GM23338 (cell line): Measurements from ENCODE around the gene ADGRD2. TPM values are rescaled to one million over a fixed set of nuclear protein-coding genes. Genes with fewer than 3 reads are reported as not detected.

ENCODE experiments used
- ATAC-seq: fragments of 200-7000 bp; cut with Tn5 transposase; 3 replicates; pipeline ENCODE4 v1.9.1; 2020
- DNase-seq: peaks from one replicate; pipeline ENCODE4 v3.0.0-alpha.2; 2015; ENCODE audit warnings: low spot score
- H2AFZ ChIP-seq: fragments of 200-600 bp; sonication (generic); 2 replicates; pipeline ENCODE4 v1.8.0; 2016; ENCODE audit warnings: antibody characterized with exemption, mild to moderate bottlenecking, moderate library complexity
- H3F3A ChIP-seq: fragments of 200-600 bp; sonication (generic); replicated peaks from 2 replicates; pipeline ENCODE4 v1.8.0; 2017; ENCODE audit warnings: antibody characterized with exemption, mixed run types, low read depth
- H3K27ac ChIP-seq: fragments of 200-600 bp; sonication (generic); 2 replicates; pipeline ENCODE4 v1.6.1; 2016; ENCODE audit warnings: low read depth
- H3K27me3 ChIP-seq: fragments of 200-600 bp; sonication (generic); 2 replicates; pipeline ENCODE4 v1.8.0; 2016; ENCODE audit warnings: mild to moderate bottlenecking, mixed run types, moderate library complexity; ENCODE audit not compliant: insufficient read depth
- H3K36me3 ChIP-seq: fragments of 200-600 bp; sonication (generic); 2 replicates; pipeline ENCODE4 v1.8.0; 2016; ENCODE audit warnings: mild to moderate bottlenecking; ENCODE audit not compliant: insufficient read depth
- H3K4me1 ChIP-seq: fragments of 200-600 bp; sonication (generic); 2 replicates; pipeline ENCODE4 v1.8.0; 2016; ENCODE audit warnings: mild to moderate bottlenecking, moderate library complexity; ENCODE audit not compliant: insufficient read depth
- H3K4me2 ChIP-seq: fragments of 200-600 bp; sonication (generic); 2 replicates; pipeline ENCODE4 v1.7.1; 2017; ENCODE audit warnings: mixed run types
- H3K4me3 ChIP-seq: fragments of 200-600 bp; sonication (generic); 2 replicates; pipeline ENCODE4 v1.6.1; 2016; ENCODE audit warnings: mixed run types
- H3K79me2 ChIP-seq: fragments of 200-600 bp; sonication (generic); replicated peaks from 2 replicates; pipeline ENCODE4 v1.8.0; 2017; ENCODE audit warnings: mild to moderate bottlenecking; ENCODE audit not compliant: insufficient read depth
- H3K9me2 ChIP-seq: fragments of 200-600 bp; sonication (generic); 2 replicates; pipeline ENCODE4 v1.8.0; 2017; ENCODE audit not compliant: insufficient read depth
- H4K20me1 ChIP-seq: fragments of 200-600 bp; sonication (generic); replicated peaks from 2 replicates; pipeline ENCODE4 v1.8.0; 2017; ENCODE audit warnings: mild to moderate bottlenecking; ENCODE audit not compliant: insufficient read depth
- H3K27ac Mint-ChIP-seq: 2 replicates; pipeline ENCODE4 v1.8.0; 2020; ENCODE audit warnings: inconsistent platforms, mild to moderate bottlenecking, moderate library complexity, mixed read lengths
- H3K27me3 Mint-ChIP-seq: 3 replicates; pipeline ENCODE4 v1.8.0; 2022; ENCODE audit warnings: low read depth, mild to moderate bottlenecking, moderate library complexity, mixed read lengths, inconsistent platforms; ENCODE audit not compliant: insufficient read depth, poor library complexity
- H3K36me3 Mint-ChIP-seq: 3 replicates; pipeline ENCODE4 v1.8.0; 2021; ENCODE audit warnings: low read depth, mild to moderate bottlenecking, inconsistent platforms, moderate library complexity, mixed read lengths
- H3K4me1 Mint-ChIP-seq: 3 replicates; pipeline ENCODE4 v1.8.0; 2020; ENCODE audit warnings: mild to moderate bottlenecking, inconsistent platforms, mixed read lengths
- H3K4me3 Mint-ChIP-seq: 3 replicates; pipeline ENCODE4 v1.8.0; 2021; ENCODE audit warnings: moderate library complexity, mild to moderate bottlenecking, inconsistent platforms, mixed read lengths
- H3K9me3 Mint-ChIP-seq: 3 replicates; pipeline ENCODE4 v1.8.0; 2020; ENCODE audit warnings: moderate library complexity, mild to moderate bottlenecking, inconsistent platforms, mixed read lengths
- CREB1 ChIP-seq: fragments of 250-450 bp; sonication (Bioruptor Pico); IDR thresholded peaks from 2 replicates; pipeline ENCODE4 v1.5.0; 2020; ENCODE audit warnings: low read depth, mild to moderate bottlenecking, moderate library complexity
- ETS1 ChIP-seq: IDR thresholded peaks from 2 replicates; pipeline ENCODE4 v1.6.1; 2016; ENCODE audit warnings: antibody characterized with exemption
- EZH2 ChIP-seq: fragments of 200-600 bp; sonication (generic); IDR thresholded peaks from one replicate; pipeline ENCODE4 v1.8.0; 2017; ENCODE audit warnings: antibody characterized with exemption, mild to moderate bottlenecking, low read depth; ENCODE audit not compliant: unreplicated experiment
- EZH2phosphoT487 ChIP-seq: fragments of 200-600 bp; sonication (generic); IDR thresholded peaks from one replicate; pipeline ENCODE4 v1.8.1; 2018; ENCODE audit warnings: antibody characterized with exemption; ENCODE audit not compliant: unreplicated experiment
- JUNB ChIP-seq: IDR thresholded peaks from one replicate; pipeline ENCODE4 v1.6.1; 2016; ENCODE audit warnings: antibody characterized with exemption; ENCODE audit not compliant: unreplicated experiment
- NANOG ChIP-seq: IDR thresholded peaks from 2 replicates; pipeline ENCODE4 v1.6.1; 2016; ENCODE audit warnings: antibody characterized with exemption, borderline replicate concordance
- POLR2AphosphoS5 ChIP-seq: IDR thresholded peaks from 2 replicates; pipeline ENCODE4 v1.6.1; 2016; ENCODE audit warnings: antibody characterized with exemption, low read depth
- REST ChIP-seq: IDR thresholded peaks from one replicate; pipeline ENCODE4 v1.6.1; 2018; ENCODE audit warnings: antibody characterized with exemption; ENCODE audit not compliant: unreplicated experiment
- STAT1 ChIP-seq: IDR thresholded peaks from one replicate; pipeline ENCODE4 v1.6.1; 2016; ENCODE audit warnings: antibody characterized with exemption; ENCODE audit not compliant: unreplicated experiment
- ZNF114 ChIP-seq: fragments of 250-450 bp; sonication (Bioruptor Pico); IDR thresholded peaks from 2 replicates; pipeline ENCODE4 v1.5.0; 2020; ENCODE audit warnings: mild to moderate bottlenecking, moderate library complexity
- ZNF331 ChIP-seq: fragments of 250-450 bp; sonication (Bioruptor Pico); IDR thresholded peaks from 2 replicates; pipeline ENCODE4 v1.5.0; 2020; ENCODE audit warnings: low read depth, mild to moderate bottlenecking, moderate library complexity
- polyA plus RNA-seq: library from polyadenylated mRNA; unstranded; fragments of >200 nt; fragmentation: Nextera tagmentation; extraction: Ambion mirVana; gene quantifications from 2 replicates; pipeline ENCODE4 v1.2.1, GENCODE V29; 2016
- total RNA-seq: library from RNA; depleted of rRNA; stranded (reverse); fragments of >200 nt; shearing (Covaris generic); gene quantifications from 2 replicates; pipeline ENCODE4 v1.2.3, GENCODE V29; 2014
- TF ChIP-seq, protein P1 (sequence below): fragments of 250-450 bp; sonication (Bioruptor Pico); IDR thresholded peaks from 2 replicates; pipeline ENCODE4 v1.5.0; 2020; ENCODE audit warnings: mild to moderate bottlenecking, moderate library complexity
- TF ChIP-seq, protein P2 (sequence below), 2 experiments: fragments of 200-600 bp in 1 of 2; sonication (generic) in 1 of 2; conservative IDR thresholded peaks; 2 replicates each; pipeline versions ENCODE4 v1.5.1 to v1.6.1; 2016 to 2017; ENCODE audit warnings: antibody characterized with exemption in 2 of 2, low read depth in 2 of 2, mild to moderate bottlenecking in 2 of 2, moderate library complexity in 1 of 2

The ADGRD2 gene
- total and polyA plus RNA-seq, 2 experiments from 2014 or later, result 0.45 to 0.78 TPM

GRCh38 chr9:124415102-124415851 lies 35.0 kb upstream of the ADGRD2 start, which contains the start of gene PSMB7:
Gene PSMB7 (minus strand): TSS chr9:124415442. CDS start chr9:124415425, 17 bp downstream.
- Mint-ChIP-seq H3K4me1 (peaks cover 11% of the 10 kb centered on the region), H3K9me3 (no peaks in the 10 kb centered on the region), H3K36me3 (peaks cover 47% of the 10 kb centered on the region), H3K4me3 (peak within 1 kb of the TSS; percentile 99), H3K27ac (peak within 1 kb of the TSS; percentile 100), H3K27me3 (peaks cover 8% of the 10 kb centered on the region)
- Histone ChIP-seq H3K9me2 (no peaks in the 10 kb centered on the region), H3K4me1 (peaks cover 6% of the 10 kb centered on the region; the same call in 1 of the 2 replicates), H3K27ac (peak within 1 kb of the TSS; percentile 34; the same call in 1 of the 2 replicates), H3K79me2 (peaks cover 32% of the 10 kb centered on the region), H4K20me1 (peaks cover 3% of the 10 kb centered on the region; the same call in 1 of the 2 replicates), H3K36me3 (peaks cover 31% of the 10 kb centered on the region), H3F3A (peaks cover 8% of the 10 kb centered on the region; the same call in 1 of the 2 replicates), H3K4me2 (peak within 1 kb of the TSS; percentile 90), H3K4me3 (peak within 1 kb of the TSS; percentile 81), H3K27me3 (no peaks in the 10 kb centered on the region), H2AFZ (peak within 1 kb of the TSS; percentile 33; the same call in 1 of the 2 replicates)
- ATAC-seq (peak; percentile 79), DNase-seq (peak; percentile 100)
- TF ChIP-seq EZH2 (no peak), NANOG (no peak), EZH2phosphoT487 (no peak), POLR2AphosphoS5 (peak; percentile 71), JUNB (no peak), CREB1 (CRISPR knock-in tag) (peak; percentile 79), STAT1 (no peak), ETS1 (peak; percentile 85), ZNF114 (CRISPR knock-in tag) (0 out of 2 replicates have a peak, but pooled peaks have one; percentile 61), ZNF331 (no peak), REST (no peak)
- TF ChIP-seq, protein P1, sequence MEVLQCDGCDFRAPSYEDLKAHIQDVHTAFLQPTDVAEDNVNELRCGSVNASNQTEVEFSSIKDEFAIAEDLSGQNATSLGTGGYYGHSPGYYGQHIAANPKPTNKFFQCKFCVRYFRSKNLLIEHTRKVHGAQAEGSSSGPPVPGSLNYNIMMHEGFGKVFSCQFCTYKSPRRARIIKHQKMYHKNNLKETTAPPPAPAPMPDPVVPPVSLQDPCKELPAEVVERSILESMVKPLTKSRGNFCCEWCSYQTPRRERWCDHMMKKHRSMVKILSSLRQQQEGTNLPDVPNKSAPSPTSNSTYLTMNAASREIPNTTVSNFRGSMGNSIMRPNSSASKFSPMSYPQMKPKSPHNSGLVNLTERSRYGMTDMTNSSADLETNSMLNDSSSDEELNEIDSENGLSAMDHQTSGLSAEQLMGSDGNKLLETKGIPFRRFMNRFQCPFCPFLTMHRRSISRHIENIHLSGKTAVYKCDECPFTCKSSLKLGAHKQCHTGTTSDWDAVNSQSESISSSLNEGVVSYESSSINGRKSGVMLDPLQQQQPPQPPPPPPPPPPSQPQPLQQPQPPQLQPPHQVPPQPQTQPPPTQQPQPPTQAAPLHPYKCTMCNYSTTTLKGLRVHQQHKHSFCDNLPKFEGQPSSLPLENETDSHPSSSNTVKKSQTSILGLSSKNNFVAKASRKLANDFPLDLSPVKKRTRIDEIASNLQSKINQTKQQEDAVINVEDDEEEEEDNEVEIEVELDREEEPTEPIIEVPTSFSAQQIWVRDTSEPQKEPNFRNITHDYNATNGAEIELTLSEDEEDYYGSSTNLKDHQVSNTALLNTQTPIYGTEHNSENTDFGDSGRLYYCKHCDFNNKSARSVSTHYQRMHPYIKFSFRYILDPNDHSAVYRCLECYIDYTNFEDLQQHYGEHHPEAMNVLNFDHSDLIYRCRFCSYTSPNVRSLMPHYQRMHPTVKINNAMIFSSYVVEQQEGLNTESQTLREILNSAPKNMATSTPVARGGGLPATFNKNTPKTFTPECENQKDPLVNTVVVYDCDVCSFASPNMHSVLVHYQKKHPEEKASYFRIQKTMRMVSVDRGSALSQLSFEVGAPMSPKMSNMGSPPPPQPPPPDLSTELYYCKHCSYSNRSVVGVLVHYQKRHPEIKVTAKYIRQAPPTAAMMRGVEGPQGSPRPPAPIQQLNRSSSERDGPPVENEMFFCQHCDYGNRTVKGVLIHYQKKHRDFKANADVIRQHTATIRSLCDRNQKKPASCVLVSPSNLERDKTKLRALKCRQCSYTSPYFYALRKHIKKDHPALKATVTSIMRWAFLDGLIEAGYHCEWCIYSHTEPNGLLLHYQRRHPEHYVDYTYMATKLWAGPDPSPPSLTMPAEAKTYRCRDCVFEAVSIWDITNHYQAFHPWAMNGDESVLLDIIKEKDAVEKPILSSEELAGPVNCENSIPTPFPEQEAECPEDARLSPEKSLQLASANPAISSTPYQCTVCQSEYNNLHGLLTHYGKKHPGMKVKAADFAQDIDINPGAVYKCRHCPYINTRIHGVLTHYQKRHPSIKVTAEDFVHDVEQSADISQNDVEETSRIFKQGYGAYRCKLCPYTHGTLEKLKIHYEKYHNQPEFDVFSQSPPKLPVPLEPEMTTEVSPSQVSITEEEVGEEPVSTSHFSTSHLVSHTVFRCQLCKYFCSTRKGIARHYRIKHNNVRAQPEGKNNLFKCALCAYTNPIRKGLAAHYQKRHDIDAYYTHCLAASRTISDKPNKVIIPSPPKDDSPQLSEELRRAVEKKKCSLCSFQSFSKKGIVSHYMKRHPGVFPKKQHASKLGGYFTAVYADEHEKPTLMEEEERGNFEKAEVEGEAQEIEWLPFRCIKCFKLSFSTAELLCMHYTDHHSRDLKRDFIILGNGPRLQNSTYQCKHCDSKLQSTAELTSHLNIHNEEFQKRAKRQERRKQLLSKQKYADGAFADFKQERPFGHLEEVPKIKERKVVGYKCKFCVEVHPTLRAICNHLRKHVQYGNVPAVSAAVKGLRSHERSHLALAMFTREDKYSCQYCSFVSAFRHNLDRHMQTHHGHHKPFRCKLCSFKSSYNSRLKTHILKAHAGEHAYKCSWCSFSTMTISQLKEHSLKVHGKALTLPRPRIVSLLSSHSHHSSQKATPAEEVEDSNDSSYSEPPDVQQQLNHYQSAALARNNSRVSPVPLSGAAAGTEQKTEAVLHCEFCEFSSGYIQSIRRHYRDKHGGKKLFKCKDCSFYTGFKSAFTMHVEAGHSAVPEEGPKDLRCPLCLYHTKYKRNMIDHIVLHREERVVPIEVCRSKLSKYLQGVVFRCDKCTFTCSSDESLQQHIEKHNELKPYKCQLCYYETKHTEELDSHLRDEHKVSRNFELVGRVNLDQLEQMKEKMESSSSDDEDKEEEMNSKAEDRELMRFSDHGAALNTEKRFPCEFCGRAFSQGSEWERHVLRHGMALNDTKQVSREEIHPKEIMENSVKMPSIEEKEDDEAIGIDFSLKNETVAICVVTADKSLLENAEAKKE (CRISPR knock-in tag), result no peak
- TF ChIP-seq, protein P2, sequence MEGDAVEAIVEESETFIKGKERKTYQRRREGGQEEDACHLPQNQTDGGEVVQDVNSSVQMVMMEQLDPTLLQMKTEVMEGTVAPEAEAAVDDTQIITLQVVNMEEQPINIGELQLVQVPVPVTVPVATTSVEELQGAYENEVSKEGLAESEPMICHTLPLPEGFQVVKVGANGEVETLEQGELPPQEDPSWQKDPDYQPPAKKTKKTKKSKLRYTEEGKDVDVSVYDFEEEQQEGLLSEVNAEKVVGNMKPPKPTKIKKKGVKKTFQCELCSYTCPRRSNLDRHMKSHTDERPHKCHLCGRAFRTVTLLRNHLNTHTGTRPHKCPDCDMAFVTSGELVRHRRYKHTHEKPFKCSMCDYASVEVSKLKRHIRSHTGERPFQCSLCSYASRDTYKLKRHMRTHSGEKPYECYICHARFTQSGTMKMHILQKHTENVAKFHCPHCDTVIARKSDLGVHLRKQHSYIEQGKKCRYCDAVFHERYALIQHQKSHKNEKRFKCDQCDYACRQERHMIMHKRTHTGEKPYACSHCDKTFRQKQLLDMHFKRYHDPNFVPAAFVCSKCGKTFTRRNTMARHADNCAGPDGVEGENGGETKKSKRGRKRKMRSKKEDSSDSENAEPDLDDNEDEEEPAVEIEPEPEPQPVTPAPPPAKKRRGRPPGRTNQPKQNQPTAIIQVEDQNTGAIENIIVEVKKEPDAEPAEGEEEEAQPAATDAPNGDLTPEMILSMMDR (conservative IDR thresholded peaks at IDR 0.05; ENCODE audit: low read depth in 2 of 2), result peak; percentile 66 to 78
